Measurements from ENCODE around the gene VILL. TPM values are rescaled to one million over a fixed set of nuclear protein-coding genes. Genes with fewer than 3 reads are reported as not detected.

Gene VILL
- total and polyA plus RNA-seq, 10 of the 15 experiments (the other 5 are each of a cell fraction or from before 2014, with no cell fraction given): 0.15 to 5.4 (median 2.1) TPM; not detected in 1

DNA sequence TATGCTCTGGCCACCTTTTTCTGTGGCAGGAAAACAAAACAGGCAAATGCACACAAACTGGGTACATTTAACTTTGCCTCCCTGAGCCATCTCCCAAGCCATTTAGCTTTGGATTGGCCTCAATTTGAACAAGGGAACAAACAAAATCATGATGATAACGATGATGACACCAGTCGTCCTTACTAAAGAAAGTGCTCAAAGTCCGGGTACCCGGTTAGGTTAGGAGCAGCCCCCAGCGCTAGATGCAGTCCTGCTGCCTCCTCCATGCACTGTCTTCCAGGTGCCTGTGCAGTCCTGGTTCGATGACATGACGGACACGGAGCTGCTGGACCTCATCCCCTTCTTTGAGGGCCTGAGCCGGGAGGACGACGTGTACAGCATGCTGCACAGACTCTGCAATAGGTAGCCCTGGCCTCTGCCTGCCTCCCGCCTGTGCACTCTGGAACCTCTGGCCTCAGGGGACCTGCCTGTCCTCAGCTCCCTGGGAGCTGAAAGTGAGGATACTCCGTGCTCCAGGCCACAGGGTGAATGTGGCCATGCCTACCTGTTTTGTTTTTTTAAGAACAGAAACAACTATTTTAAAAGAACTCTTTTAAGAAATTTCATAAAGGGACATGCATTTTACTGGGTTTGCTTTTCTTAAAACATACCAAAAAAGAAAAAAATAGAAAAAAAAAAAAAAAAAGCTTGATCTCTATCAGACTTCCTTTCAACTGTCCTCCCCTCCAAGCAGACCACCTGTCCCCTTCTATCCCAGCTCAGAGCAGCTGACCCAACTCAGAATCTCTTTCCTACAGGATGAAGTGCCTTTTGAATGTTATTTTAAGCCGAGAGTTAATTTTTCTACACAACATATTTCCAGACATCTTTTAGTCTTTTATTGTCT lies 9.9 kb upstream of the VILL start:
- no peak overlapping the region for H3K9ac ChIP-seq (ENCODE audit: control insufficient read depth, insufficient read depth, low read length)
- TF ChIP-seq SMARCA5 (IDR thresholded peaks at IDR 0.05) (no peak), MTA3 (IDR thresholded peaks at IDR 0.05; ENCODE audit: borderline replicate concordance, low read length) (no peak), POLR2AphosphoS5 (IDR thresholded peaks at IDR 0.05; ENCODE audit: low read length) (no peak), SPI1 (IDR thresholded peaks at IDR 0.05; ENCODE audit: borderline replicate concordance, insufficient read depth, low read depth, low read length) (no peak), BACH1 (IDR thresholded peaks at IDR 0.05; ENCODE audit: borderline replicate concordance) (no peak), KLF5 (IDR thresholded peaks at IDR 0.05; ENCODE audit: partially characterized antibody) (no peak), EZH2 (IDR thresholded peaks at IDR 0.05; ENCODE audit: borderline replicate concordance, control insufficient read depth, low read depth, low read length) (no peak), MYB (IDR thresholded peaks at IDR 0.05; ENCODE audit: borderline replicate concordance, low read depth, low read length) (no peak), NR2C2 (IDR thresholded peaks at IDR 0.05; ENCODE audit: borderline replicate concordance, control insufficient read depth, insufficient read length, low read depth) (no peak), RFX5 (IDR thresholded peaks at IDR 0.05; ENCODE audit: low read depth, low read length) (no peak)
- in situ Hi-C loops (cut with MboI) (no loop called here), intact Hi-C loops (cut with micrococcal nuclease; ENCODE audit: unreplicated experiment) (no loop called here)
- ChIA-PET RAD21 (ENCODE audit: unreplicated experiment) (no interaction called here), POLR2A (interaction anchor here (0.6 kb wide), 1 partner anchor 24 kb away, joined by 3 read pairs; no protein-coding TSS in a partner anchor), CTCF (interaction anchor here (0.5 to 5.4 kb wide), 10 partner anchors 8 to 499 kb away, joined by 3 to 38 read pairs (median 4); no protein-coding TSS in a partner anchor), SMC1A (ENCODE audit: uncharacterized antibody, unreplicated experiment) (interaction anchor here (0.6 to 1.1 kb wide), 2 partner anchors 14 to 16 kb away, joined by 3 read pairs; no protein-coding TSS in a partner anchor)
- H3K27ac ChIP-seq (ENCODE audit: control insufficient read depth, insufficient read depth): no peak overlapping the region
- no peak for ATAC-seq
- H3K9me3 ChIP-seq (replicated peaks; ENCODE audit: control insufficient read depth, insufficient read depth, low read length): no peaks in the 10 kb centered on the region
- H3K4me1 ChIP-seq (ENCODE audit: control insufficient read depth, insufficient read depth, low read length): no peaks in the 10 kb centered on the region
- no peaks in the 10 kb centered on the region; a peak in 2 of 4 replicates for H3K27me3 ChIP-seq (replicated peaks in 1 of 2; ENCODE audit: control insufficient read depth in 2 of 2, insufficient read depth in 2 of 2, low read length in 1 of 2)
- no peak overlapping the region for H3K4me2 ChIP-seq (ENCODE audit: control insufficient read depth, insufficient read depth)
- no peaks in the 10 kb centered on the region for H4K20me1 ChIP-seq (ENCODE audit: control insufficient read depth, insufficient read depth)
- no peaks in the 10 kb centered on the region for H3K79me2 ChIP-seq (ENCODE audit: control insufficient read depth, insufficient read depth, low read length)
- H3K36me3 ChIP-seq (ENCODE audit: control insufficient read depth in 2 of 2, insufficient read depth in 2 of 2, low read length in 1 of 2): no peaks in the 10 kb centered on the region
- BruUV-seq (replicated peaks): no TSS peak
- DNase-seq (ENCODE audit: low read depth, low spot score): no peak
- FAIRE-seq: no peak
- WGBS (ENCODE audit: insufficient coverage, insufficient replicate concordance, low lambda C conversion rate, missing lambda C conversion rate): 44% methylated on average over 14 of the region's 14 CpGs
- no peak overlapping the region for H2AFZ ChIP-seq (ENCODE audit: control insufficient read depth, low read depth, low read length)
- no peak overlapping the region for H3K4me3 ChIP-seq
